ENCODE results near the gene ABHD14A. TPM values are rescaled to one million over a fixed set of nuclear protein-coding genes. Genes with fewer than 3 reads are reported as not detected.

The ABHD14A gene
- total and polyA plus RNA-seq, 2 of the 13 experiments (the other 11 are each of a cell fraction or from before 2014, with no cell fraction given) = 29.5 to 46.9 TPM

DNA sequence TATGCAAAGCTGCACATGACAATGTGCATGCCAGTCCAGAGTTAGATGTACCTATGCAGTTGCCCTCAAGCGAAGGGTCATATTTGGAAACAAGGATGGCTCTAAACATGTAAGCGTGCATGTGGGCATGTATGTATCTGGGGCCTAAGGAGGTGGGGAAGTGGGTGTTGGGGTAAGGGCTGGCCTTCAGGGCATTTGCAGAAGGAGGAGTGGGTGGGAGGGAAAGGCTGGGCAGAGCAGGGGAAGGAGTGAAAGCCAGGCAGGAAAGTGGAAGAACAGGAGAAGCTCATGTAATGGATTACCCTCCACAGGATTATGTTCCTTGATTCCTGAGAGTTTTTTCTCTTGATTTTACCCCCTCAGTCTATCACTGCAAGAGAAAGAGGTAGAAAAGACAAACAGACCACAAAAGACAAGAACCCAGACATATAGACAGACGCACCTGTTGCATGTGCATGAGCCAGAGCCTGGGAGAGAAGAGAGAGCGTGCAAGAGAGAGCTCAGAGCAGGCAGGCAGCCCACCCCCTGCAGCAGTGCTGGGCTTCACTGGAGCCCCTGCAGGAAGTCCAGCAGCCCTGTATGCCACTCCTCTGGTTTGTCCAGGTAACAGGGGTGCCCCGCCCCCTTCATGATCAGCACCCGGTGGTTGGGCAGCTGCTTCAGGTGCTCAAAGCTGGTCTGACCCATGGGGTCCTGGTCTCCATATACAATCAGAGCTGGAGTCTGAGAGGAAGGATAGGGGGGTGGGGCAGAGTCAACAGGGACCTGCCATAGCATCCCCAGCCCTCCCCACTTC is 5.8 kb upstream of the ABHD14A start (continued):
- TF ChIP-seq, protein P1, sequence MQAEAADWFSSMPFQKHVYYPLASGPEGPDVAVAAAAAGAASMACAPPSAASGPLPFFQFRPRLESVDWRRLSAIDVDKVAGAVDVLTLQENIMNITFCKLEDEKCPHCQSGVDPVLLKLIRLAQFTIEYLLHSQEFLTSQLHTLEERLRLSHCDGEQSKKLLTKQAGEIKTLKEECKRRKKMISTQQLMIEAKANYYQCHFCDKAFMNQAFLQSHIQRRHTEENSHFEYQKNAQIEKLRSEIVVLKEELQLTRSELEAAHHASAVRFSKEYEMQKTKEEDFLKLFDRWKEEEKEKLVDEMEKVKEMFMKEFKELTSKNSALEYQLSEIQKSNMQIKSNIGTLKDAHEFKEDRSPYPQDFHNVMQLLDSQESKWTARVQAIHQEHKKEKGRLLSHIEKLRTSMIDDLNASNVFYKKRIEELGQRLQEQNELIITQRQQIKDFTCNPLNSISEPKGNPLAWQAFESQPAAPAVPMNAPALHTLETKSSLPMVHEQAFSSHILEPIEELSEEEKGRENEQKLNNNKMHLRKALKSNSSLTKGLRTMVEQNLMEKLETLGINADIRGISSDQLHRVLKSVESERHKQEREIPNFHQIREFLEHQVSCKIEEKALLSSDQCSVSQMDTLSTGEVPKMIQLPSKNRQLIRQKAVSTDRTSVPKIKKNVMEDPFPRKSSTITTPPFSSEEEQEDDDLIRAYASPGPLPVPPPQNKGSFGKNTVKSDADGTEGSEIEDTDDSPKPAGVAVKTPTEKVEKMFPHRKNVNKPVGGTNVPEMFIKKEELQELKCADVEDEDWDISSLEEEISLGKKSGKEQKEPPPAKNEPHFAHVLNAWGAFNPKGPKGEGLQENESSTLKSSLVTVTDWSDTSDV (CRISPR knock-in tag; IDR thresholded peaks at IDR 0.05) = no peak
- TF ChIP-seq ATAD3A (CRISPR knock-in tag; IDR thresholded peaks at IDR 0.05) = no peak
- TF ChIP-seq, protein P2, sequence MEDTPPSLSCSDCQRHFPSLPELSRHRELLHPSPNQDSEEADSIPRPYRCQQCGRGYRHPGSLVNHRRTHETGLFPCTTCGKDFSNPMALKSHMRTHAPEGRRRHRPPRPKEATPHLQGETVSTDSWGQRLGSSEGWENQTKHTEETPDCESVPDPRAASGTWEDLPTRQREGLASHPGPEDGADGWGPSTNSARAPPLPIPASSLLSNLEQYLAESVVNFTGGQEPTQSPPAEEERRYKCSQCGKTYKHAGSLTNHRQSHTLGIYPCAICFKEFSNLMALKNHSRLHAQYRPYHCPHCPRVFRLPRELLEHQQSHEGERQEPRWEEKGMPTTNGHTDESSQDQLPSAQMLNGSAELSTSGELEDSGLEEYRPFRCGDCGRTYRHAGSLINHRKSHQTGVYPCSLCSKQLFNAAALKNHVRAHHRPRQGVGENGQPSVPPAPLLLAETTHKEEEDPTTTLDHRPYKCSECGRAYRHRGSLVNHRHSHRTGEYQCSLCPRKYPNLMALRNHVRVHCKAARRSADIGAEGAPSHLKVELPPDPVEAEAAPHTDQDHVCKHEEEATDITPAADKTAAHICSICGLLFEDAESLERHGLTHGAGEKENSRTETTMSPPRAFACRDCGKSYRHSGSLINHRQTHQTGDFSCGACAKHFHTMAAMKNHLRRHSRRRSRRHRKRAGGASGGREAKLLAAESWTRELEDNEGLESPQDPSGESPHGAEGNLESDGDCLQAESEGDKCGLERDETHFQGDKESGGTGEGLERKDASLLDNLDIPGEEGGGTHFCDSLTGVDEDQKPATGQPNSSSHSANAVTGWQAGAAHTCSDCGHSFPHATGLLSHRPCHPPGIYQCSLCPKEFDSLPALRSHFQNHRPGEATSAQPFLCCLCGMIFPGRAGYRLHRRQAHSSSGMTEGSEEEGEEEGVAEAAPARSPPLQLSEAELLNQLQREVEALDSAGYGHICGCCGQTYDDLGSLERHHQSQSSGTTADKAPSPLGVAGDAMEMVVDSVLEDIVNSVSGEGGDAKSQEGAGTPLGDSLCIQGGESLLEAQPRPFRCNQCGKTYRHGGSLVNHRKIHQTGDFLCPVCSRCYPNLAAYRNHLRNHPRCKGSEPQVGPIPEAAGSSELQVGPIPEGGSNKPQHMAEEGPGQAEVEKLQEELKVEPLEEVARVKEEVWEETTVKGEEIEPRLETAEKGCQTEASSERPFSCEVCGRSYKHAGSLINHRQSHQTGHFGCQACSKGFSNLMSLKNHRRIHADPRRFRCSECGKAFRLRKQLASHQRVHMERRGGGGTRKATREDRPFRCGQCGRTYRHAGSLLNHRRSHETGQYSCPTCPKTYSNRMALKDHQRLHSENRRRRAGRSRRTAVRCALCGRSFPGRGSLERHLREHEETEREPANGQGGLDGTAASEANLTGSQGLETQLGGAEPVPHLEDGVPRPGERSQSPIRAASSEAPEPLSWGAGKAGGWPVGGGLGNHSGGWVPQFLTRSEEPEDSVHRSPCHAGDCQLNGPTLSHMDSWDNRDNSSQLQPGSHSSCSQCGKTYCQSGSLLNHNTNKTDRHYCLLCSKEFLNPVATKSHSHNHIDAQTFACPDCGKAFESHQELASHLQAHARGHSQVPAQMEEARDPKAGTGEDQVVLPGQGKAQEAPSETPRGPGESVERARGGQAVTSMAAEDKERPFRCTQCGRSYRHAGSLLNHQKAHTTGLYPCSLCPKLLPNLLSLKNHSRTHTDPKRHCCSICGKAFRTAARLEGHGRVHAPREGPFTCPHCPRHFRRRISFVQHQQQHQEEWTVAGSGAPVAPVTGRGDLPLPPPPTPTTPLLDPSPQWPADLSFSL (CRISPR knock-in tag; IDR thresholded peaks at IDR 0.05) = no peak

All from HepG2 (cell line).